IMR-90 (cell line): ENCODE results near the gene VCL. TPM values are rescaled to one million over a fixed set of nuclear protein-coding genes. Genes with fewer than 3 reads are reported as not detected.

Source experiments
- ATAC-seq: fragments of 200-7000 bp; cut with Tn5 transposase; 2 replicates; pipeline ENCODE4 v1.9.1; 2020; ENCODE audit warnings: low read depth, mild to moderate bottlenecking, moderate library complexity
- BruUV-seq: library from RNA; stranded (reverse); fragments of 400-500 nt; replicated peaks from 2 replicates; lab custom pipeline; 2021; lab: Mats Ljungman, UMichigan
- CTCF ChIA-PET: fragments of 300-600 bp; formaldehyde crosslinking; extraction: SDS; loops from one replicate; lab custom pipeline; 2021; ENCODE audit warnings: antibody characterized with exemption; lab: Yijun Ruan, JAX
- POLR2A ChIA-PET: fragments of 300-600 bp; sonication (Branson Sonifier 250); formaldehyde crosslinking; loops from one replicate; lab custom pipeline; 2022; ENCODE audit warnings: antibody characterized with exemption; ENCODE audit not compliant: unreplicated experiment; lab: Charles Lee
- DNase-seq: peaks from one replicate; pipeline ENCODE4 v3.0.0; 2013
- H2AFZ ChIP-seq: replicated peaks from 2 replicates; pipeline ENCODE3; 2013; ENCODE audit warnings: low read length, mild to moderate bottlenecking; ENCODE audit not compliant: poor library complexity
- H2AK5ac ChIP-seq: 2 replicates; pipeline ENCODE4 v1.6.1; 2013; ENCODE audit warnings: low read depth, low read length, inconsistent platforms
- H2AK9ac ChIP-seq: replicated peaks from 2 replicates; pipeline ENCODE3; 2013; ENCODE audit warnings: mild to moderate bottlenecking, low read depth, low read length, moderate library complexity; ENCODE audit not compliant: poor library complexity
- H2BK120ac ChIP-seq: 2 replicates; pipeline ENCODE4 v1.6.1; 2013; ENCODE audit warnings: low read depth, low read length, inconsistent platforms
- H2BK15ac ChIP-seq: 3 replicates; pipeline ENCODE4 v1.6.1; 2013; ENCODE audit warnings: low read depth, low read length, inconsistent platforms
- H2BK20ac ChIP-seq: 2 replicates; pipeline ENCODE4 v1.6.1; 2013; ENCODE audit warnings: low read depth, mild to moderate bottlenecking, inconsistent platforms, low read length, moderate library complexity
- H2BK5ac ChIP-seq: 2 replicates; pipeline ENCODE4 v1.6.1; 2013; ENCODE audit warnings: mild to moderate bottlenecking, low read depth, low read length, inconsistent platforms; ENCODE audit not compliant: poor library complexity, severe bottlenecking
- H3K14ac ChIP-seq: replicated peaks from 2 replicates; pipeline ENCODE4 v1.6.1; 2013; ENCODE audit warnings: low read depth, low read length, inconsistent platforms
- H3K18ac ChIP-seq: 2 replicates; pipeline ENCODE4 v1.6.1; 2013; ENCODE audit warnings: low read depth, low read length, control low read depth
- H3K23ac ChIP-seq: 2 replicates; pipeline ENCODE4 v1.6.1; 2013; ENCODE audit warnings: low read depth, low read length, inconsistent platforms
- H3K27ac ChIP-seq: 2 replicates; pipeline ENCODE4 v1.5.1; 2013; ENCODE audit warnings: mild to moderate bottlenecking, control low read depth, low read length; ENCODE audit not compliant: insufficient read depth
- H3K27me3 ChIP-seq: 2 replicates; pipeline ENCODE4 v1.6.1; 2013; ENCODE audit warnings: low read length; ENCODE audit not compliant: control insufficient read depth, insufficient read depth
- H3K36me3 ChIP-seq: 2 replicates; pipeline ENCODE4 v1.6.1; 2013; ENCODE audit warnings: low read length, mixed read lengths; ENCODE audit not compliant: control insufficient read depth, insufficient read depth
- H3K4ac ChIP-seq: 2 replicates; pipeline ENCODE4 v1.6.1; 2013; ENCODE audit warnings: low read depth, low read length, inconsistent platforms
- H3K4me1 ChIP-seq: 2 replicates; pipeline ENCODE4 v1.6.1; 2013; ENCODE audit warnings: low read length, mixed read lengths; ENCODE audit not compliant: control insufficient read depth, insufficient read depth
- H3K4me2 ChIP-seq: 2 replicates; pipeline ENCODE4 v1.6.1; 2013; ENCODE audit warnings: low read depth, mild to moderate bottlenecking, control low read depth, low read length, moderate library complexity
- H3K4me3 ChIP-seq: 2 replicates; pipeline ENCODE4 v1.5.1; 2013; ENCODE audit warnings: low read depth, mild to moderate bottlenecking, control low read depth, low read length, moderate library complexity; ENCODE audit not compliant: insufficient read depth
- H3K56ac ChIP-seq: 2 replicates; pipeline ENCODE4 v1.6.1; 2013; ENCODE audit warnings: low read length, inconsistent platforms; ENCODE audit not compliant: insufficient read depth; ENCODE audit errors: extremely low read depth
- H3K79me1 ChIP-seq, 2 experiments: 2 replicates each; pipeline ENCODE4 v1.6.1; 2013; ENCODE audit warnings: low read length in 2 of 2, inconsistent platforms in 1 of 2, low read depth in 1 of 2
- H3K9ac ChIP-seq: 2 replicates; pipeline ENCODE4 v1.6.1; 2013; ENCODE audit warnings: low read depth, low read length, control low read depth
- H3K9me1 ChIP-seq: 2 replicates; pipeline ENCODE4 v1.6.1; 2013; ENCODE audit warnings: low read length, inconsistent platforms; ENCODE audit not compliant: insufficient read depth
- H3K9me3 ChIP-seq: 2 replicates; pipeline ENCODE4 v1.6.1; 2013; ENCODE audit warnings: low read length; ENCODE audit not compliant: control insufficient read depth, insufficient read depth
- H4K20me1 ChIP-seq: 2 replicates; pipeline ENCODE4 v1.6.1; 2013; ENCODE audit warnings: low read length, inconsistent platforms; ENCODE audit not compliant: insufficient read depth
- H4K5ac ChIP-seq: 2 replicates; pipeline ENCODE4 v1.6.1; 2013; ENCODE audit warnings: mild to moderate bottlenecking, low read depth, low read length, control low read depth
- H4K8ac ChIP-seq, 2 experiments: 2 replicates each; pipeline ENCODE4 v1.6.1; 2013; ENCODE audit warnings: low read depth in 2 of 2, low read length in 2 of 2, control low read depth in 1 of 2, inconsistent platforms in 1 of 2
- H4K91ac ChIP-seq: 2 replicates; pipeline ENCODE4 v1.6.1; 2013; ENCODE audit warnings: low read depth, low read length, inconsistent platforms; ENCODE audit not compliant: insufficient read depth
- MXI1 ChIP-seq: IDR thresholded peaks from 2 replicates; pipeline ENCODE4 v1.6.1; 2012; ENCODE audit warnings: low read depth, mild to moderate bottlenecking, low read length, moderate library complexity, borderline replicate concordance
- RCOR1 ChIP-seq: IDR thresholded peaks from 2 replicates; pipeline ENCODE4 v1.6.1; 2012; ENCODE audit warnings: mild to moderate bottlenecking, low read length, improper control_type of control experiment; ENCODE audit not compliant: insufficient replicate concordance
- WGBS, 2 experiments: methylation state at CpG; one replicate each; pipeline versions ENCODE4 v1.1.5 to v1.1.7; 2013; ENCODE audit warnings: missing lambda C conversion rate in 2 of 2; ENCODE audit not compliant: insufficient read length in 1 of 2; ENCODE audit errors: extremely low coverage in 2 of 2; 5-methylcytosine and 5-hydroxymethylcytosine counted together
- dilution Hi-C: fragments of 300-500 bp; cut with HindIII; formaldehyde crosslinking; loops from one replicate; pipeline ENCODE4 v1.14.3; 2018; ENCODE audit warnings: low sequenced_read_pairs; ENCODE audit not compliant: unreplicated experiment
- in situ Hi-C: fragments of 300-500 bp; cut with MboI; formaldehyde crosslinking; loops from 3 replicates; pipeline ENCODE4 v1.14.3; 2019; ENCODE audit warnings: low sequenced_read_pairs, inconsistent platforms, mixed read lengths
- intact Hi-C: fragments of 100-400 bp; cut with micrococcal nuclease; formaldehyde crosslinking; loops from 2 replicates; pipeline ENCODE4 v1.10.0; 2022
- polyA plus RNA-seq, 3 experiments: library from polyadenylated mRNA; depleted of rRNA; stranded (reverse); fragments of >200 nt; gene quantifications; 2 replicates each; pipeline ENCODE4 v1.2.3, GENCODE V29; 2012; ENCODE audit warnings: low replicate concordance in 1 of 3
- total RNA-seq: library from RNA; depleted of rRNA; stranded (reverse); fragments of >200 nt; gene quantifications from 2 replicates; pipeline ENCODE4 v1.2.3, GENCODE V29; 2012

VCL gene
- total and polyA plus RNA-seq, 2 of the 4 experiments (the other 2 are of a cell fraction) = 227 to 283 TPM

GRCh38 chr10:73969224-73969841 lies 28.6 kb upstream of the VCL start:
- Histone ChIP-seq H3K4me1 (peaks cover 22% of the 10 kb centered on the region), H4K91ac (peak overlapping the region; percentile 10; the same call in 1 of the 2 replicates), H3K9ac (no peak overlapping the region), H2BK5ac (no peak overlapping the region), H4K8ac (peak overlapping the region in 1 of 2 experiments; percentile 30; a peak in 1 of 4 replicates), H2BK120ac (peak overlapping the region; percentile 30), H2AFZ (no peak overlapping the region), H3K4me3 (no peak overlapping the region), H3K23ac (no peak overlapping the region), H3K9me3 (no peaks in the 10 kb centered on the region), H2AK5ac (peak overlapping the region; percentile 76), H3K4ac (peak overlapping the region; percentile 58; the same call in 1 of the 2 replicates), H3K79me1 (peaks cover 0 to 21% of the 10 kb centered on the region in 2 experiments; a peak in 2 of 4 replicates), H3K9me1 (peaks cover 20% of the 10 kb centered on the region), H3K4me2 (no peak overlapping the region), H3K36me3 (no peaks in the 10 kb centered on the region), H3K14ac (peak overlapping the region; percentile 37), H2BK15ac (peak overlapping the region; percentile 12; the same call in 1 of the 3 replicates), H3K27ac (no peak overlapping the region; the same call in 1 of the 2 replicates), H2AK9ac (no peak overlapping the region), H3K27me3 (no peaks in the 10 kb centered on the region), H4K5ac (0 out of 2 replicates have a peak overlapping the region, but pooled peaks have one; percentile 13), H2BK20ac (peak overlapping the region; percentile 65; the same call in 1 of the 2 replicates), H3K56ac (no peak overlapping the region), H4K20me1 (no peaks in the 10 kb centered on the region), H3K18ac (peak overlapping the region; percentile 9; the same call in 1 of the 2 replicates)
- DNase-seq (no peak), ATAC-seq (no peak)
- BruUV-seq = no TSS peak
- in situ Hi-C loops = no loop called here
- intact Hi-C loops = no loop called here
- dilution Hi-C loops = no loop called here
- TF ChIP-seq MXI1 = no peak
- no peak for TF ChIP-seq RCOR1
- CTCF ChIA-PET = no interaction called here
- WGBS, 2 experiments = no CpG with 5 or more reads among the region's 5 CpGs
- POLR2A ChIA-PET = interaction anchor here (1.7 kb wide), 1 partner anchor 28 kb away, joined by 4 read pairs; the partner anchor contains the start of gene VCL
